Upper lobe of left lung (tissue), 6 donors: ENCODE data around the gene MSI2. TPM values are rescaled to one million over a fixed set of nuclear protein-coding genes. Genes with fewer than 3 reads are reported as not detected.

Source experiments
- ATAC-seq, 2 donors: fragments of 200-7000 bp; cut with Tn5 transposase; one replicate each; pipeline ENCODE4 v1.9.1; 2022; ENCODE audit warnings: mild to moderate bottlenecking in 2 of 2, moderate library complexity in 2 of 2; ENCODE audit not compliant: low FRiP score in 2 of 2
- DNase-seq, 2 donors: peaks; one replicate each; pipeline ENCODE4 v3.0.0-alpha.2; 2019 to 2020
- H3K27ac ChIP-seq, 4 donors: fragments of 200-600 bp; sonication (generic); one replicate each; pipeline ENCODE4 v1.5.1; 2016 to 2019
- H3K27me3 ChIP-seq, 4 donors: fragments of 200-600 bp; sonication (generic); one replicate each; pipeline ENCODE4 v1.5.1; 2017 to 2019
- H3K36me3 ChIP-seq, 4 donors: fragments of 200-600 bp; sonication (generic); one replicate each; pipeline ENCODE4 v1.5.1; 2016 to 2019
- H3K4me1 ChIP-seq, 4 donors: fragments of 200-600 bp; sonication (generic); one replicate each; pipeline ENCODE4 v1.5.1; 2018 to 2019
- H3K4me3 ChIP-seq, 4 donors: fragments of 200-600 bp; sonication (generic); one replicate each; pipeline ENCODE4 v1.5.1; 2017 to 2019; ENCODE audit warnings: mild to moderate bottlenecking in 2 of 4, moderate library complexity in 1 of 4
- H3K9me3 ChIP-seq, 4 donors: fragments of 200-600 bp; sonication (generic); one replicate each; pipeline ENCODE4 v1.5.1; 2018 to 2019
- EP300 ChIP-seq, 4 donors: sonication (generic); formaldehyde crosslinking; IDR thresholded peaks; one replicate each; pipeline ENCODE4 v1.5.1; 2017; ENCODE audit warnings: antibody characterized with exemption in 4 of 4, control low read depth in 2 of 4
- POLR2A ChIP-seq, 4 donors: fragments of 450-650 bp; IDR thresholded peaks; one replicate each; pipeline ENCODE4 v1.5.1; 2016 to 2017; ENCODE audit warnings: antibody characterized with exemption in 4 of 4, mild to moderate bottlenecking in 2 of 4
- POLR2AphosphoS5 ChIP-seq, 2 donors: sonication (generic); formaldehyde crosslinking; IDR thresholded peaks; one replicate each; pipeline ENCODE4 v1.5.1; 2017; ENCODE audit warnings: antibody characterized with exemption in 2 of 2
- WGBS, 2 donors: methylation state at CpG; one replicate each; pipeline ENCODE4 v1.1.5; 2017 to 2018; 5-methylcytosine and 5-hydroxymethylcytosine counted together
- total RNA-seq, 6 donors: library from RNA; depleted of rRNA in 4 of 6; stranded (reverse); fragments of >200 nt in 4 of 6; gene quantifications; one replicate each; pipeline versions ENCODE4 v1.1.0 to v1.2.1, GENCODE V29; 2016 to 2021
- TF ChIP-seq, protein P1 (sequence below), 6 experiments: fragments of 450-650 bp in 4 of 6; fragments of 200-600 bp in 2 of 6; sonication (generic) in 2 of 6; IDR thresholded peaks; one replicate each; pipeline ENCODE4 v1.5.1; 2016 to 2019; ENCODE audit warnings: antibody characterized with exemption in 6 of 6
- donor health status: DM: no; HTN: no; CAD: no; lungs with moderate emphysema.
- donor health status: DM: no; HTN: yes; CAD: no; lungs with severe emphysema.

Gene MSI2
- total RNA-seq, 6 donors from 2014 or later: 20.1 to 44.0 (median 32.2) TPM

DNA sequence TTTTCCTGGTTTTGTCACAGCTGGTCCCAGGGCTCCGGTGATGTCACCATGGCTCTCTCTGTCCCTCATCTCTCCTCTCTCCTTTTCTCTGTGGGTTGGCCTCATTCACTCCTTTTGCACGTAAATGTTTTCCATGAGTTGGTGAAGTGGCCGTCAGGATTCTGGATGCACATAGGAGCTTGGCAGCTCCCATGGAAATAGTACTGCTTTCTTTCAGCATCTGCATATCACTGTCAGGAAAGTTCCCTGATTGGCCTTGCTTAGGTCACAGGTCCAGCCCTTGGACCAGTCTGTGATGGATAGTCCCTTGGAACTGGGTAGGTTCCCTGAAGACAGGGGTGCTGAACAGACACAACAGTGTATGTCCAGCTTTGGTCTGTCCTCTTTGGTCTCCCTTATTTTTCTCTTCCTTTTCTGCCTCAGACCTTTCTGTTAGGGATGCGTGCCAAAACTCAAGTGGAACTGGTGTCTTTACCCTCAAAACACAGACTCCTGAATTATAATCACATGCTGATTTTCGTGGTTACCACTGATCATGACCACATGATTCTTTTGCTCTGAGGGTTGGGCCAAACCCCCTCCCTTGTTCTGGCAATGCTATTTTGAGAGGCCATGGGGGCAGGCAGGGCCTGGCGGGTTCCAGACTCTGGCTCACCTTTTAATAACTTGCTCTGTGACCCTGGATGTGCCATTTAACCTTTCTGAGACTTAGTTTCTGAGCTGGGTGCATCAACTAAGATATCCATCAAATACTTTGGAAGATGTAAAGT lies 99.0 kb downstream of the MSI2 start:
- TF ChIP-seq, protein P1, sequence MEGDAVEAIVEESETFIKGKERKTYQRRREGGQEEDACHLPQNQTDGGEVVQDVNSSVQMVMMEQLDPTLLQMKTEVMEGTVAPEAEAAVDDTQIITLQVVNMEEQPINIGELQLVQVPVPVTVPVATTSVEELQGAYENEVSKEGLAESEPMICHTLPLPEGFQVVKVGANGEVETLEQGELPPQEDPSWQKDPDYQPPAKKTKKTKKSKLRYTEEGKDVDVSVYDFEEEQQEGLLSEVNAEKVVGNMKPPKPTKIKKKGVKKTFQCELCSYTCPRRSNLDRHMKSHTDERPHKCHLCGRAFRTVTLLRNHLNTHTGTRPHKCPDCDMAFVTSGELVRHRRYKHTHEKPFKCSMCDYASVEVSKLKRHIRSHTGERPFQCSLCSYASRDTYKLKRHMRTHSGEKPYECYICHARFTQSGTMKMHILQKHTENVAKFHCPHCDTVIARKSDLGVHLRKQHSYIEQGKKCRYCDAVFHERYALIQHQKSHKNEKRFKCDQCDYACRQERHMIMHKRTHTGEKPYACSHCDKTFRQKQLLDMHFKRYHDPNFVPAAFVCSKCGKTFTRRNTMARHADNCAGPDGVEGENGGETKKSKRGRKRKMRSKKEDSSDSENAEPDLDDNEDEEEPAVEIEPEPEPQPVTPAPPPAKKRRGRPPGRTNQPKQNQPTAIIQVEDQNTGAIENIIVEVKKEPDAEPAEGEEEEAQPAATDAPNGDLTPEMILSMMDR (IDR thresholded peaks at IDR 0.05): no peak
- TF ChIP-seq POLR2AphosphoS5 (IDR thresholded peaks at IDR 0.05) (no peak), EP300 (IDR thresholded peaks at IDR 0.05) (no peak), POLR2A (IDR thresholded peaks at IDR 0.05) (no peak)
- Histone ChIP-seq H3K4me3 (no peak overlapping the region), H3K36me3 (no peaks in the 10 kb centered on the region), H3K27me3 (no peaks in the 10 kb centered on the region), H3K4me1 (peaks cover 6 to 16% (median 10%) of the 10 kb centered on the region in 4 donors), H3K9me3 (no peaks in the 10 kb centered on the region), H3K27ac (no peak overlapping the region)
- ATAC-seq (no peak), DNase-seq (no peak)
- WGBS, 2 donors: 88 to 92% methylated on average over 6 of the region's 6 CpGs

- no peak for TF ChIP-seq EP300 (IDR thresholded peaks at IDR 0.05)
- no peak for TF ChIP-seq POLR2A (IDR thresholded peaks at IDR 0.05)
- TF ChIP-seq, protein P1 (IDR thresholded peaks at IDR 0.05): no peak
- TF ChIP-seq POLR2AphosphoS5 (IDR thresholded peaks at IDR 0.05): no peak
- H3K4me1 ChIP-seq: peaks cover 6 to 16% (median 10%) of the 10 kb centered on the region in 4 donors
- DNase-seq (no peak), ATAC-seq (no peak)
- H3K36me3 ChIP-seq: no peaks in the 10 kb centered on the region
- no peaks in the 10 kb centered on the region for H3K9me3 ChIP-seq
- H3K4me3 ChIP-seq: no peak overlapping the region
- no peak overlapping the region for H3K27ac ChIP-seq
- no peaks in the 10 kb centered on the region for H3K27me3 ChIP-seq
- WGBS, 2 donors: 80% methylated on average over 6 of the region's 6 CpGs
Measured at GRCh38 chr17:57356153-57356718, 99.9 kb downstream of the MSI2 start.

- Histone ChIP-seq H3K27ac (peak overlapping the region; percentile 42 to 75 (median 64)), H3K9me3 (no peaks in the 10 kb centered on the region), H3K27me3 (no peaks in the 10 kb centered on the region), H3K36me3 (no peaks in the 10 kb centered on the region), H3K4me1 (peaks cover 6 to 16% (median 10%) of the 10 kb centered on the region in 4 donors), H3K4me3 (peak overlapping the region in 2 of 4 donors; percentile 5 to 10)
- WGBS, 2 donors: 34 to 65% methylated on average over 16 of the region's 16 CpGs
- TF ChIP-seq, protein P1 (IDR thresholded peaks at IDR 0.05): no peak
- TF ChIP-seq POLR2AphosphoS5 (IDR thresholded peaks at IDR 0.05) (no peak), POLR2A (IDR thresholded peaks at IDR 0.05) (no peak), EP300 (IDR thresholded peaks at IDR 0.05) (no peak)
- no peak for DNase-seq
- ATAC-seq: peak; percentile 9 to 15
Measured at GRCh38 chr17:57356719-57357391, 100.5 kb downstream of the MSI2 start.

GRCh38 chr17:57357392-57357784 lies 101.1 kb downstream of the MSI2 start:
- TF ChIP-seq POLR2AphosphoS5 (IDR thresholded peaks at IDR 0.05) (peak in 1 of 2 donors; percentile 48), POLR2A (IDR thresholded peaks at IDR 0.05) (peak in 1 of 4 donors; percentile 37)
- TF ChIP-seq, protein P1 (IDR thresholded peaks at IDR 0.05): no peak
- no peaks in the 10 kb centered on the region for H3K9me3 ChIP-seq
- no peaks in the 10 kb centered on the region for H3K36me3 ChIP-seq
- H3K27me3 ChIP-seq: no peaks in the 10 kb centered on the region
- peak overlapping the region in 2 of 4 donors; percentile 5 to 10 for H3K4me3 ChIP-seq
- peaks cover 6 to 16% (median 10%) of the 10 kb centered on the region in 4 donors for H3K4me1 ChIP-seq
- DNase-seq (peak in 1 of 2 donors; percentile 86), ATAC-seq (peak; percentile 54 to 93)
- peak overlapping the region; percentile 42 to 75 (median 64) for H3K27ac ChIP-seq
- WGBS, 2 donors: 42 to 54% methylated on average over 7 to 11 of the region's 11 CpGs
